H9 (cell line): ENCODE results near the gene CENPQ. TPM values are rescaled to one million over a fixed set of nuclear protein-coding genes. Genes with fewer than 3 reads are reported as not detected.

ENCODE experiments used
- DNase-seq: peaks from one replicate; pipeline ENCODE4 v3.0.0-alpha.2; 2017
- H2AFZ ChIP-seq: one replicate; pipeline ENCODE4 v1.6.1; 2013; ENCODE audit warnings: mild to moderate bottlenecking, low read length, control low read depth, moderate library complexity
- H2AK5ac ChIP-seq: 2 replicates; pipeline ENCODE4 v1.6.1; 2013; ENCODE audit warnings: low read length, control low read depth, mixed read lengths; ENCODE audit not compliant: insufficient read length
- H2BK120ac ChIP-seq: one replicate; pipeline ENCODE4 v1.6.1; 2013; ENCODE audit warnings: low read depth, mild to moderate bottlenecking, low read length, control low read depth, inconsistent platforms; ENCODE audit not compliant: poor library complexity, severe bottlenecking
- H2BK12ac ChIP-seq: 2 replicates; pipeline ENCODE4 v1.6.1; 2013; ENCODE audit warnings: low read length, control low read depth, mixed read lengths, low read depth; ENCODE audit not compliant: insufficient read length
- H2BK15ac ChIP-seq: 2 replicates; pipeline ENCODE4 v1.6.1; 2013; ENCODE audit warnings: low read depth, low read length, control low read depth
- H2BK20ac ChIP-seq: one replicate; pipeline ENCODE4 v1.6.1; 2013; ENCODE audit warnings: low read depth, mild to moderate bottlenecking, low read length, control low read depth, inconsistent platforms; ENCODE audit not compliant: poor library complexity, severe bottlenecking
- H2BK5ac ChIP-seq: 2 replicates; pipeline ENCODE4 v1.6.1; 2013; ENCODE audit warnings: low read length, control low read depth, mixed read lengths; ENCODE audit not compliant: insufficient read length
- H3K14ac ChIP-seq: 2 replicates; pipeline ENCODE4 v1.6.1; 2013; ENCODE audit warnings: low read length, control low read depth; ENCODE audit not compliant: insufficient read depth
- H3K18ac ChIP-seq: 2 replicates; pipeline ENCODE4 v1.6.1; 2013; ENCODE audit warnings: low read depth, mild to moderate bottlenecking, mixed read lengths, low read length, control low read depth; ENCODE audit not compliant: insufficient read length
- H3K23ac ChIP-seq: 2 replicates; pipeline ENCODE4 v1.6.1; 2013; ENCODE audit warnings: low read length, control low read depth, mixed read lengths, low read depth; ENCODE audit not compliant: insufficient read length
- H3K23me2 ChIP-seq: 2 replicates; pipeline ENCODE4 v1.6.1; 2013; ENCODE audit warnings: low read depth, mild to moderate bottlenecking, mixed read lengths, low read length, control low read depth; ENCODE audit not compliant: insufficient read length, poor library complexity, severe bottlenecking
- H3K27ac ChIP-seq: 2 replicates; pipeline ENCODE4 v1.5.1; 2013; ENCODE audit warnings: low read length, control low read depth, mixed read lengths, low read depth; ENCODE audit not compliant: insufficient read length
- H3K27me3 ChIP-seq: 2 replicates; pipeline ENCODE4 v1.6.1; 2013; ENCODE audit warnings: low read length, control low read depth, inconsistent platforms; ENCODE audit not compliant: insufficient read depth
- H3K4ac ChIP-seq: 2 replicates; pipeline ENCODE4 v1.6.1; 2013; ENCODE audit warnings: low read depth, mild to moderate bottlenecking, control low read depth, inconsistent platforms, low read length, moderate library complexity
- H3K4me1 ChIP-seq: 2 replicates; pipeline ENCODE4 v1.6.1; 2013; ENCODE audit warnings: low read length, control low read depth, inconsistent platforms; ENCODE audit not compliant: insufficient read depth
- H3K4me2 ChIP-seq: 2 replicates; pipeline ENCODE4 v1.6.1; 2013; ENCODE audit warnings: low read length, control low read depth, mixed read lengths; ENCODE audit not compliant: insufficient read length, insufficient read depth
- H3K56ac ChIP-seq: 2 replicates; pipeline ENCODE4 v1.6.1; 2013; ENCODE audit warnings: low read depth, mild to moderate bottlenecking, mixed read lengths, low read length, control low read depth; ENCODE audit not compliant: insufficient read length
- H3K79me1 ChIP-seq: 2 replicates; pipeline ENCODE4 v1.6.1; 2013; ENCODE audit warnings: low read depth, mild to moderate bottlenecking, moderate library complexity, low read length, control low read depth, inconsistent platforms; ENCODE audit not compliant: insufficient read depth, poor library complexity, severe bottlenecking
- H3K79me2 ChIP-seq: 2 replicates; pipeline ENCODE4 v1.6.1; 2013; ENCODE audit warnings: low read length, control low read depth, inconsistent platforms; ENCODE audit not compliant: insufficient read depth
- H3K9ac ChIP-seq: 2 replicates; pipeline ENCODE4 v1.6.1; 2013; ENCODE audit warnings: low read length, control low read depth, mixed read lengths; ENCODE audit not compliant: insufficient read length; ENCODE audit errors: extremely low read depth
- H3K9me3 ChIP-seq: one replicate; pipeline ENCODE4 v1.6.1; 2013; ENCODE audit warnings: low read depth, low read length, inconsistent platforms; ENCODE audit not compliant: control insufficient read depth
- H3T11ph ChIP-seq: one replicate; pipeline ENCODE4 v1.6.1; 2013; ENCODE audit warnings: mild to moderate bottlenecking, low read length, control low read depth, inconsistent platforms
- H4K20me1 ChIP-seq: one replicate; pipeline ENCODE4 v1.6.1; 2013; ENCODE audit not compliant: control insufficient read depth, insufficient read length, insufficient read depth
- H4K5ac ChIP-seq: 2 replicates; pipeline ENCODE4 v1.6.1; 2013; ENCODE audit warnings: low read depth, mild to moderate bottlenecking, mixed read lengths, low read length, control low read depth; ENCODE audit not compliant: insufficient read length
- H4K8ac ChIP-seq: replicated peaks from 2 replicates; pipeline ENCODE4 v1.6.1; 2013; ENCODE audit warnings: low read length, control low read depth, mixed read lengths, low read depth; ENCODE audit not compliant: insufficient read length
- H4K91ac ChIP-seq: 2 replicates; pipeline ENCODE4 v1.6.1; 2013; ENCODE audit warnings: low read depth, mild to moderate bottlenecking, moderate library complexity, mixed read lengths, low read length, control low read depth; ENCODE audit not compliant: insufficient read length
- H3K27ac Mint-ChIP-seq, 3 experiments: 2 replicates in 2 of 3; 3 replicates in 1 of 3; pipeline ENCODE4 v1.8.0; 2020 to 2021; ENCODE audit warnings: mixed read lengths in 3 of 3, mild to moderate bottlenecking in 1 of 3, moderate library complexity in 1 of 3
- H3K27me3 Mint-ChIP-seq: 2 replicates; pipeline ENCODE4 v1.8.0; 2021; ENCODE audit warnings: low read depth, mild to moderate bottlenecking, moderate library complexity, mixed read lengths
- H3K36me3 Mint-ChIP-seq, 3 experiments: 2 replicates in 2 of 3; 3 replicates in 1 of 3; pipeline ENCODE4 v1.8.0; 2020 to 2021; ENCODE audit warnings: low read depth in 3 of 3, mixed read lengths in 3 of 3; ENCODE audit not compliant: insufficient read depth in 1 of 3
- H3K4me1 Mint-ChIP-seq, 2 experiments: 2 replicates each; pipeline ENCODE4 v1.8.0; 2020; ENCODE audit warnings: mixed read lengths in 2 of 2
- H3K4me3 Mint-ChIP-seq, 2 experiments: 2 replicates in 1 of 2; 3 replicates in 1 of 2; pipeline ENCODE4 v1.8.0; 2020 to 2021; ENCODE audit warnings: mild to moderate bottlenecking in 2 of 2, mixed read lengths in 2 of 2, moderate library complexity in 1 of 2
- H3K9me3 Mint-ChIP-seq, 2 experiments: 2 replicates in 1 of 2; 3 replicates in 1 of 2; pipeline ENCODE4 v1.8.0; 2020; ENCODE audit warnings: mild to moderate bottlenecking in 2 of 2, mixed read lengths in 2 of 2, moderate library complexity in 1 of 2
- CTCF ChIP-seq: fragments of 200-600 bp; sonication (generic); conservative IDR thresholded peaks from 3 replicates; pipeline ENCODE4 v1.8.0; 2021; ENCODE audit warnings: antibody characterized with exemption, mild to moderate bottlenecking
- WGBS: extraction: QIAGEN DNeasy Blood & Tissue Kit; methylation state at CpG from one replicate; pipeline ENCODE4 v1.1.7; 2013; ENCODE audit warnings: missing lambda C conversion rate, low lambda C conversion rate, mixed read lengths; ENCODE audit not compliant: insufficient read length; ENCODE audit errors: extremely low coverage; 5-methylcytosine and 5-hydroxymethylcytosine counted together
- total RNA-seq: library from RNA; stranded (reverse); gene quantifications from 2 replicates; pipeline ENCODE4 v1.2.1, GENCODE V29; 2021

Gene CENPQ
- total RNA-seq, 1 experiment from 2014 or later: 15.5 TPM

GRCh38 chr6:49519660-49520059 is 56.5 kb downstream of the CENPQ start:
- H2BK15ac ChIP-seq: no peak overlapping the region

More at GRCh38 chr6:49519660-49520059, 56.5 kb downstream of the CENPQ start:
- Histone ChIP-seq H4K91ac (no peak overlapping the region), H2BK20ac (no peak overlapping the region), H3K56ac (no peak overlapping the region), H3T11ph (no peak overlapping the region), H2BK12ac (no peak overlapping the region), H4K8ac (no peak overlapping the region), H4K20me1 (no peaks in the 10 kb centered on the region), H2AFZ (no peak overlapping the region), H3K9ac (no peak overlapping the region), H2BK5ac (no peak overlapping the region), H3K4ac (no peak overlapping the region), H2AK5ac (no peak overlapping the region), H3K4me1 (no peaks in the 10 kb centered on the region), H3K79me1 (no peaks in the 10 kb centered on the region), H3K9me3 (no peaks in the 10 kb centered on the region), H4K5ac (no peak overlapping the region), H3K4me2 (no peak overlapping the region), H3K27ac (no peak overlapping the region), H3K23me2 (no peaks in the 10 kb centered on the region), H3K14ac (no peak overlapping the region), H2BK120ac (no peak overlapping the region), H3K23ac (no peak overlapping the region), H3K27me3 (no peaks in the 10 kb centered on the region), H3K18ac (no peak overlapping the region), H3K79me2 (no peaks in the 10 kb centered on the region)
- H3K27me3 Mint-ChIP-seq: no peaks in the 10 kb centered on the region
- DNase-seq: no peak
- WGBS: no CpG with 5 or more reads among the region's 1 CpG
- H3K4me1 Mint-ChIP-seq: no peaks in the 10 kb centered on the region
- no peaks in the 10 kb centered on the region for H3K9me3 Mint-ChIP-seq
- no peak overlapping the region for H3K27ac Mint-ChIP-seq
- TF ChIP-seq CTCF: no peak
- no peak overlapping the region for H3K4me3 Mint-ChIP-seq
- no peaks in the 10 kb centered on the region; a peak in 1 of 7 replicates for H3K36me3 Mint-ChIP-seq
